Neural cell (in vitro differentiated cells): ENCODE results near the gene TPSG1. TPM values are rescaled to one million over a fixed set of nuclear protein-coding genes. Genes with fewer than 3 reads are reported as not detected.
"Not testable (repeated sequence)": the region's sequence is repeated elsewhere in the genome, so short reads cannot be mapped to it uniquely, and the experiment has no call there.

Experiments
- H2AFZ ChIP-seq: fragments of 200-600, 300-800 bp; sonication (generic), shearing (Covaris generic); 2 replicates; pipeline ENCODE4 v1.6.0; 2014; ENCODE audit warnings: low read depth, mild to moderate bottlenecking, antibody characterized with exemption, low read length, moderate library complexity
- H3F3A ChIP-seq: fragments of 200-600 bp; shearing (Covaris generic); 2 replicates; pipeline ENCODE4 v1.6.1; 2016; ENCODE audit warnings: mild to moderate bottlenecking, moderate library complexity, mixed read lengths, antibody characterized with exemption, low read length; ENCODE audit not compliant: insufficient read depth, poor library complexity, severe bottlenecking
- H3K27ac ChIP-seq: fragments of 200-600, 300-800 bp; sonication (generic), shearing (Covaris generic); 2 replicates; pipeline ENCODE4 v1.5.1; 2014; ENCODE audit warnings: mild to moderate bottlenecking, low read length, moderate library complexity
- H3K27me3 ChIP-seq: fragments of 300-800, 200-600 bp; sonication (generic), shearing (Covaris generic); 2 replicates; pipeline ENCODE4 v1.6.0; 2014; ENCODE audit warnings: mild to moderate bottlenecking, low read depth, low read length, moderate library complexity; ENCODE audit not compliant: insufficient read depth
- H3K36me3 ChIP-seq: fragments of 300-800, 200-600 bp; sonication (generic), shearing (Covaris generic); 2 replicates; pipeline ENCODE4 v1.5.1; 2014; ENCODE audit warnings: mild to moderate bottlenecking, antibody characterized with exemption, low read length, moderate library complexity; ENCODE audit not compliant: insufficient read depth
- H3K4me2 ChIP-seq: fragments of 300-800, 200-600 bp; sonication (generic), shearing (Covaris generic); 2 replicates; pipeline ENCODE4 v1.6.0; 2014; ENCODE audit warnings: mild to moderate bottlenecking, low read length
- H3K4me3 ChIP-seq: fragments of 300-800, 200-600 bp; sonication (generic), shearing (Covaris generic); 2 replicates; pipeline ENCODE4 v1.5.1; 2014; ENCODE audit warnings: mild to moderate bottlenecking, low read length, moderate library complexity
- H3K79me2 ChIP-seq: fragments of 200-600 bp; shearing (Covaris generic); replicated peaks from 2 replicates; pipeline ENCODE4 v1.6.0; 2014; ENCODE audit warnings: mild to moderate bottlenecking, low read length, moderate library complexity; ENCODE audit not compliant: insufficient read depth
- H3K9ac ChIP-seq: fragments of 300-800, 200-600 bp; sonication (generic), shearing (Covaris generic); 2 replicates; pipeline ENCODE4 v1.6.1; 2016; ENCODE audit warnings: mild to moderate bottlenecking, low read length, mixed read lengths
- H3K9me2 ChIP-seq: fragments of 200-600 bp; shearing (Covaris generic); 2 replicates; pipeline ENCODE4 v1.6.1; 2016; ENCODE audit warnings: mild to moderate bottlenecking, low read length, mixed read lengths; ENCODE audit not compliant: insufficient read depth
- H3K9me3 ChIP-seq: fragments of 200-600, 300-800 bp; sonication (generic), shearing (Covaris generic); 2 replicates; pipeline ENCODE4 v1.6.1; 2016; ENCODE audit warnings: mild to moderate bottlenecking, mixed run types, low read length, moderate library complexity, mixed read lengths
- H4K20me1 ChIP-seq: fragments of 200-600 bp; shearing (Covaris generic); 2 replicates; pipeline ENCODE4 v1.6.1; 2016; ENCODE audit warnings: mild to moderate bottlenecking, mixed run types; ENCODE audit not compliant: insufficient read depth
- CTCF ChIP-seq: fragments of 450-650 bp; IDR thresholded peaks from 2 replicates; pipeline ENCODE4 v1.5.1; 2014; ENCODE audit warnings: antibody characterized with exemption, mild to moderate bottlenecking, moderate library complexity; ENCODE audit not compliant: poor library complexity, severe bottlenecking
- EP300 ChIP-seq: fragments of 450-650 bp; conservative IDR thresholded peaks from 2 replicates; pipeline ENCODE4 v1.6.1; 2014; ENCODE audit warnings: antibody characterized with exemption, mild to moderate bottlenecking, moderate library complexity; ENCODE audit not compliant: poor library complexity, severe bottlenecking
- EZH2 ChIP-seq: fragments of 200-600, 300-800 bp; shearing (Covaris generic), sonication (generic); IDR thresholded peaks from 2 replicates; pipeline ENCODE4 v1.6.1; 2014; ENCODE audit warnings: antibody characterized with exemption, low read length, borderline replicate concordance, mild to moderate bottlenecking; ENCODE audit not compliant: insufficient read depth, poor library complexity, severe bottlenecking
- MXI1 ChIP-seq: fragments of 450-650 bp; conservative IDR thresholded peaks from 2 replicates; pipeline ENCODE4 v1.6.1; 2014; ENCODE audit warnings: antibody characterized with exemption, mild to moderate bottlenecking; ENCODE audit not compliant: poor library complexity, severe bottlenecking
- POLR2AphosphoS5 ChIP-seq: IDR thresholded peaks from 2 replicates; pipeline ENCODE4 v1.6.1; 2012
- RAD21 ChIP-seq: fragments of 450-650 bp; conservative IDR thresholded peaks from 2 replicates; pipeline ENCODE4 v1.6.1; 2014; ENCODE audit warnings: antibody characterized with exemption, mild to moderate bottlenecking, moderate library complexity
- SMC3 ChIP-seq: fragments of 450-650 bp; conservative IDR thresholded peaks from 2 replicates; pipeline ENCODE4 v1.6.1; 2014; ENCODE audit warnings: antibody characterized with exemption, mild to moderate bottlenecking, moderate library complexity; ENCODE audit not compliant: poor library complexity
- TAF1 ChIP-seq: IDR thresholded peaks from 2 replicates; pipeline ENCODE4 v1.6.1; 2012; ENCODE audit warnings: low read depth
- polyA plus RNA-seq: library from polyadenylated mRNA; depleted of rRNA; stranded (reverse); fragments of >200 nt; gene quantifications from 2 replicates; pipeline ENCODE4 v1.2.3, GENCODE V29; 2014
- TF ChIP-seq, protein P1 (sequence below): IDR thresholded peaks from 2 replicates; pipeline ENCODE4 v1.6.1; 2012; ENCODE audit warnings: borderline replicate concordance

The TPSG1 gene
- polyA plus RNA-seq, 1 donor from 2014 or later = not detected

DNA sequence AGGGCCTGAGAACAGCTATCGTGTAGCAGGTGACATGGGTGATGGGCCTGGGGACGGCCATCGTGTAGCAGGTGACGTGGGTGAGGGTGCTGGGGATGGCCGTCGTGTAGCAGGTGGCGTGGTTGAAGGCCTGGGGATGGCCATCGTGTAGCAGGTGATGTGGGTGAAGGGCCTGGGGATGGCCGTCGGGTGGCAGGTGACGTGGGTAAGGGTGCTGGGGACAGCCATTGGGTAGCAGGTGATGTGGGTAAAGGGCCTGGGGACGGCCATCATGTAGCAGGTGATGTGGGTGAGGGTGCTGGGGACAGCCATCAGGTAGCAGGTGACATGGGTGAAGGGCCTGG, 46.3 kb upstream of the TPSG1 start:
- no peak overlapping the region for H3K4me3 ChIP-seq
- no peak for TF ChIP-seq POLR2AphosphoS5
- no peak for TF ChIP-seq EP300
- no peak for TF ChIP-seq TAF1
- TF ChIP-seq SMC3 = no peak
- no peak for TF ChIP-seq MXI1
- no peak for TF ChIP-seq EZH2
- TF ChIP-seq RAD21 = no peak
- TF ChIP-seq, protein P1, sequence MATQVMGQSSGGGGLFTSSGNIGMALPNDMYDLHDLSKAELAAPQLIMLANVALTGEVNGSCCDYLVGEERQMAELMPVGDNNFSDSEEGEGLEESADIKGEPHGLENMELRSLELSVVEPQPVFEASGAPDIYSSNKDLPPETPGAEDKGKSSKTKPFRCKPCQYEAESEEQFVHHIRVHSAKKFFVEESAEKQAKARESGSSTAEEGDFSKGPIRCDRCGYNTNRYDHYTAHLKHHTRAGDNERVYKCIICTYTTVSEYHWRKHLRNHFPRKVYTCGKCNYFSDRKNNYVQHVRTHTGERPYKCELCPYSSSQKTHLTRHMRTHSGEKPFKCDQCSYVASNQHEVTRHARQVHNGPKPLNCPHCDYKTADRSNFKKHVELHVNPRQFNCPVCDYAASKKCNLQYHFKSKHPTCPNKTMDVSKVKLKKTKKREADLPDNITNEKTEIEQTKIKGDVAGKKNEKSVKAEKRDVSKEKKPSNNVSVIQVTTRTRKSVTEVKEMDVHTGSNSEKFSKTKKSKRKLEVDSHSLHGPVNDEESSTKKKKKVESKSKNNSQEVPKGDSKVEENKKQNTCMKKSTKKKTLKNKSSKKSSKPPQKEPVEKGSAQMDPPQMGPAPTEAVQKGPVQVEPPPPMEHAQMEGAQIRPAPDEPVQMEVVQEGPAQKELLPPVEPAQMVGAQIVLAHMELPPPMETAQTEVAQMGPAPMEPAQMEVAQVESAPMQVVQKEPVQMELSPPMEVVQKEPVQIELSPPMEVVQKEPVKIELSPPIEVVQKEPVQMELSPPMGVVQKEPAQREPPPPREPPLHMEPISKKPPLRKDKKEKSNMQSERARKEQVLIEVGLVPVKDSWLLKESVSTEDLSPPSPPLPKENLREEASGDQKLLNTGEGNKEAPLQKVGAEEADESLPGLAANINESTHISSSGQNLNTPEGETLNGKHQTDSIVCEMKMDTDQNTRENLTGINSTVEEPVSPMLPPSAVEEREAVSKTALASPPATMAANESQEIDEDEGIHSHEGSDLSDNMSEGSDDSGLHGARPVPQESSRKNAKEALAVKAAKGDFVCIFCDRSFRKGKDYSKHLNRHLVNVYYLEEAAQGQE = no peak
- no peak for TF ChIP-seq CTCF
- no peak overlapping the region for H3K27ac ChIP-seq
- H2AFZ ChIP-seq = no peak overlapping the region
- no peaks in the 10 kb centered on the region for H4K20me1 ChIP-seq
- H3K36me3 ChIP-seq = no peaks in the 10 kb centered on the region
- no peaks in the 10 kb centered on the region for H3K27me3 ChIP-seq
- no peaks in the 10 kb centered on the region for H3K79me2 ChIP-seq
- H3K4me2 ChIP-seq = no peak overlapping the region
- no peak overlapping the region for H3K9ac ChIP-seq
- H3F3A ChIP-seq = no peaks in the 10 kb centered on the region
- H3K9me2 ChIP-seq = no peaks in the 10 kb centered on the region
- no peaks in the 10 kb centered on the region for H3K9me3 ChIP-seq

GRCh38 chr16:1269418-1269817, 44.4 kb upstream of the TPSG1 start:
- not testable (repeated sequence) for H3K79me2 ChIP-seq, H3K9me3 ChIP-seq, H3K9me2 ChIP-seq, H2AFZ ChIP-seq, H3K9ac ChIP-seq, H3K36me3 ChIP-seq, H3K4me2 ChIP-seq, H3K27me3 ChIP-seq, H3K4me3 ChIP-seq, H3F3A ChIP-seq, H3K27ac ChIP-seq, H4K20me1 ChIP-seq

GRCh38 chr16:1265826-1266225, 40.8 kb upstream of the TPSG1 start:
- H3K9me3 ChIP-seq = no peaks in the 10 kb centered on the region
- no peaks in the 10 kb centered on the region for H3K9me2 ChIP-seq
- TF ChIP-seq EP300 (no peak), TAF1 (no peak), EZH2 (no peak), MXI1 (no peak), POLR2AphosphoS5 (no peak), SMC3 (no peak)
- no peaks in the 10 kb centered on the region for H3K79me2 ChIP-seq
- H3K36me3 ChIP-seq = no peaks in the 10 kb centered on the region
- no peak overlapping the region for H2AFZ ChIP-seq
- no peak overlapping the region for H3K9ac ChIP-seq
- no peak overlapping the region for H3K4me2 ChIP-seq
- no peaks in the 10 kb centered on the region for H4K20me1 ChIP-seq
- H3K27me3 ChIP-seq = no peaks in the 10 kb centered on the region
- H3K4me3 ChIP-seq = no peak overlapping the region
- H3F3A ChIP-seq = no peaks in the 10 kb centered on the region
- H3K27ac ChIP-seq = no peak overlapping the region
